Hematopoietic multipotent progenitor cell treated with erythropoietin and hydrocortisone succinate and interleukin-3 and kit ligand, for 6 days (in vitro differentiated cells): ENCODE measurements around the gene ZNF14.
A peak's percentile ranks its signal among the peaks of the same experiment; 100 is the strongest.
"Not testable (repeated sequence)": the region's sequence is repeated elsewhere in the genome, so short reads cannot be mapped to it uniquely, and the experiment has no call there.

Experiments
- DNase-seq: peaks from one replicate; pipeline ENCODE4 v3.0.0-alpha.2; 2015

ZNF14 gene

GRCh38 chr19:19732579-19733501 is at the start of gene ZNF14:
ZNF14 (minus strand) TSS chr19:19733112; CDS start chr19:19732958, 154 bp downstream.
- peak; percentile 96 for DNase-seq

GRCh38 chr19:19781791-19782190 is 48.9 kb upstream of the ZNF14 start:
- peak; percentile 65 for DNase-seq

- DNase-seq, result no peak
Measured at GRCh38 chr19:19778666-19779065, 45.8 kb upstream of the ZNF14 start.

- DNase-seq, result no peak
Measured at GRCh38 chr19:19777692-19778091, 44.8 kb upstream of the ZNF14 start.

GRCh38 chr19:19776206-19777008 is 43.5 kb upstream of the ZNF14 start:
- peak; percentile 97 for DNase-seq

- DNase-seq, result no peak
Measured at GRCh38 chr19:19775891-19776205, 42.9 kb upstream of the ZNF14 start.

GRCh38 chr19:19774354-19775033 is 41.6 kb upstream of the ZNF14 start:
- DNase-seq, result peak; percentile 17

GRCh38 chr19:19771963-19772362 is 39.1 kb upstream of the ZNF14 start:
- DNase-seq, result not testable (repeated sequence)

- not testable (repeated sequence) for DNase-seq
Measured at GRCh38 chr19:19769971-19770370, 37.1 kb upstream of the ZNF14 start.

- DNase-seq, result no peak
Measured at GRCh38 chr19:19758164-19758563, 25.3 kb upstream of the ZNF14 start.

GRCh38 chr19:19752760-19753403 is 20.0 kb upstream of the ZNF14 start:
- DNase-seq, result no peak

GRCh38 chr19:19751846-19752245 is 18.9 kb upstream of the ZNF14 start:
- DNase-seq, result no peak

GRCh38 chr19:19750842-19751790 is 18.2 kb upstream of the ZNF14 start:
- no peak for DNase-seq

- DNase-seq, result no peak
Measured at GRCh38 chr19:19749908-19750841, 17.3 kb upstream of the ZNF14 start.

- no peak for DNase-seq
Measured at GRCh38 chr19:19749117-19749907, 16.4 kb upstream of the ZNF14 start.

GRCh38 chr19:19748249-19748938 is 15.5 kb upstream of the ZNF14 start:
- DNase-seq, result no peak

GRCh38 chr19:19747357-19748220 is 14.7 kb upstream of the ZNF14 start:
- no peak for DNase-seq
